GM19324 (cell line): ENCODE measurements around the gene SFT2D3.

Experiments used
- ATAC-seq: cut with Tn5 transposase; IDR thresholded peaks from one replicate; pipeline ENCODE4 v1.9.1; 2021; ENCODE audit warnings: mild to moderate bottlenecking, moderate library complexity; ENCODE audit not compliant: unreplicated experiment, low FRiP score

The SFT2D3 gene, protein sequence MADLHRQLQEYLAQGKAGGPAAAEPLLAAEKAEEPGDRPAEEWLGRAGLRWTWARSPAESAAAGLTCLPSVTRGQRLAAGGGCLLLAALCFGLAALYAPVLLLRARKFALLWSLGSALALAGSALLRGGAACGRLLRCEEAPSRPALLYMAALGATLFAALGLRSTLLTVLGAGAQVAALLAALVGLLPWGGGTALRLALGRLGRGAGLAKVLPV

DNA sequence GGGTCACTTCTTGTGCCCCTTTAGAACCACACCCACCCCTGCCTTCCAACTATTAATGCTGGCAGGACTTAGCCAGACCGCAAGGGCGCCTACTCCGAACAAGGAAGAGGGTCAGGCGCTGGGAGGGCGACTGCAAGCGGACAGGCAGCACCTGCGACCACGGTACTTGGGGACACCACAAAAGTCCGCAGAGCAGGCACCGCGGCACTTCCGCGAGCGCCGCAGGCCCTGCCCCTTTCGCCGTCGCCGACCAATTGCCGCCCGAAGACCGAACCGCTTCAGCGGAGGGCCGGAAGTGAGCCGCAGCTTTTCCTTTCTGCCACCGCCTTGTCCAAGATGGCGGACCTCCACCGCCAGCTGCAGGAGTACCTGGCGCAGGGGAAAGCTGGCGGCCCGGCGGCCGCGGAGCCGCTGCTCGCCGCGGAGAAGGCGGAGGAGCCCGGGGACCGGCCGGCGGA lies at the start of gene SFT2D3:
Gene SFT2D3 (plus strand): TSS at position 305 of the 458 bp plus-strand sequence. CDS start 32 bp downstream, at position 337.
- ATAC-seq, result peak; percentile 73

DNA sequence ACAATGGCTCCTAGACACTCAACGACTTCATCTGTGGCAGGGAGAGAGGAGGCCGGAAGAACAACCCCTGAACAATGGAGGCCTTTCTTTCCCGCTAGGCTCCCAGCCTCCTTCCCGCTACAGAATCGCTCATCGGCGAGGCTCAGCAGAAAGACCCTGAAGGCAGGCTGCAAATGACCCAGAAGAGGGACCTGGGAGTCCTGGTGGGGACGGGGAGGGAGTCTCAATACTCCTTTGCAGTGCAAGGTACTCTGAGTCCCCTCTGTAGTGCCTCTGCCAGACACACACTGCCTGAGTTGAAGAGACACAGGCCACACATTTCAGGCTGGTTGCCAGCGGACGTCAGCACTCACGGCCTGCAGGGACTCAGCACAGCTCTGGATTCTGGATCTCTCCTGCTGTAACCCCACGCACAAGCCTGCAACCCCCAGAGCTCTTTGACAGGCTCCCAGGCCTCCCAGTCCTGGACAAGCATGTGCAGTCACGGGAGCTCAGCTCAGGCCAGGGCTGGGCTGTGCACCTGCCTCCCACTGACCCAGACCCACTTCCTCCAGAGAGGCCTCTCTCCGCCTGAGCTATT lies 49.2 kb upstream of the SFT2D3 start:
- ATAC-seq, result no peak

DNA sequence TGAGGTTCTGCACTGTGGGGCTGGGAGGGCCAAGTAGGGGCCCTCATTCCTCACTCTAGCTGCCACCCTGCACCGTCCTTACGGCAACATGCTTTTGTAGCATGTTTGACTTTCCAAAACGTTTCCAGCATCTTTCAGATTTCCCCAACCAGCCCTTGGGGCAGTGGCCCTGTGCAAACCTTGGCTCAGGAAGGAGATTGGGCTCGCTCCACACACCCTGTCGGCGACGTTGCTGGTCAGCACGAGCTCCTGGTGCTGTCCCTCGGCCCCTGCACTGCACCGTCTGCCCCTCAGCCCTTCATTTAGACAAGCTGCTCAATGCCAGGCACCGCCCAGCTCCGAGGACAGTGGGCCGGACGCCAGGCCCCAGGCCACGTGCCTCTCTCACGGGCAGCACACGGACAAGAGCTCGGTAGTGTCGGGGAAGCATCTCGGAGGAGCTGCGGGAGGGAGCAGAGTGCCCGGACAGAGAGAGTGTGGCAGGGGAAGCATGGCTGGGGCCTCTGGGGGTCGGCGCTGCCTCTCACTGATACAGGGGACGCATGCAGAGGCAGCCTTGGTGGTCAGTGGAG lies 48.4 kb upstream of the SFT2D3 start:
- no peak for ATAC-seq

DNA sequence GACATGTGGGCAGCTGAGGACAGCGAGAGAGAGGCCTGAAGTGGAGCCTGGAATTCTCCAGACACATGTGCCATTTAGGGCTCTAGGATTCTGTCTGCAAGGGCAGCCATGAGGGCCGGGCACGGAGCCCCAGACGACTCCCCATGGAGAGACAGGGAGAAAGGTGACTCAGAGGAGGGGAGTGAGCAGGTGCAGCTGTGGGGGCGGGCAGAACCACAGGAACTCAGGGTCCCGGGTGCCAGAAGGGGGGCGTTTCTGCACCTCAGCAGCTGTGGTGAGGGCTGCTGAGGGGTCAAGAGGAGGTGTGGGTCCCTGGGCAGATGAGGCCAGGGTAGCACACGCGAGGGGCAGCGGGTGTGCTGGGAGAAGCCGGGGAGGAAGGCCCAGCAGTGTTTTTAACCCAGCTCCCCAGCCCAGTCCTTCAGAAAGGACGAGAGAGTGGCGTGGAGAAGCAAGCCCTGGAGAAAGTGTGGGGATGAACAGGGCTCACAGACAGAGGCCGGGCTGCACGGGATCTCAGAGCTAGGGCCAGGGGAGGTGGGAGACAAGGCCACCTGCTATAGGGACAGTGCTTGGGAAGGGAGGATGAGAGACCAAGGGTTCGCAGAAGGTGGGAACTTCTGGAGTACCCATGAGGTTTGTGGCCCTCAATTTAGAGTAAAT lies 47.7 kb upstream of the SFT2D3 start:
- ATAC-seq, result no peak

DNA sequence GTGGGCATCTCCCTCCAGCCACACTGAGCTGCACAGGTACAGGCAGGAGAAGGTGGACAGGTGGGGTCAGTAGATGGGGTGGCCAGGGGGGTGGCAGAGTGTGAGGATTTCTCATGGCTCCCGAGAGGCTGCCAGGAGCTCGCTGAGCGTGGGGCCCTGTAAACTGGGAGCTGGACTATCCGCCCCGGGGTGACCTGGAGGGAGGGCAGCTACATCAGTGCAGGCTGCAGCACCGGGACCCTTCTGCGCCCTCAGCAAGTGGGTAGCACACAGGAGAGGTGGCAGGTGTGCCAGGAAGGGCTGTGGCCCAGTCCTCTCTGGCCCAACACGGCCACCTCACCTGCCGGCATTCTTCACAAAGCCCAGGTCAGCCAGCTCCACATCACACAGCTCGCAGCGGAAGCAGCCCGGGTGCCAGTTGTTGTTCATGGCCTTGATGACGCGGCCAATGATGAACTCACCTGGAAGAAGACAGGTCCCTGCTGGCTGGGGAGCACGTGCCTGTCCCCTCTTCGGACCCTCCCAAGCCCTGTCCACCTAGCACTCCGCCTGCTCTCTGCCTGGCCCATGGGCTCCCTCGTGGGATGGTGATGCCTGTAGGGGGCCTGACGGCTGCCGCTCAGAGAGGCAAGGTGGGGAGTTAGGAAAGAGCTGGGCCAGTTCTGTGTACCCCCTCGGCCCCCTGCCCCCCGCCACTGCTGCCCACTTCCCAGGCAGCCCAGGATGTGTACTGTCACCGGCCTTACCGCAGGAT lies 47.0 kb upstream of the SFT2D3 start:
- no peak for ATAC-seq

DNA sequence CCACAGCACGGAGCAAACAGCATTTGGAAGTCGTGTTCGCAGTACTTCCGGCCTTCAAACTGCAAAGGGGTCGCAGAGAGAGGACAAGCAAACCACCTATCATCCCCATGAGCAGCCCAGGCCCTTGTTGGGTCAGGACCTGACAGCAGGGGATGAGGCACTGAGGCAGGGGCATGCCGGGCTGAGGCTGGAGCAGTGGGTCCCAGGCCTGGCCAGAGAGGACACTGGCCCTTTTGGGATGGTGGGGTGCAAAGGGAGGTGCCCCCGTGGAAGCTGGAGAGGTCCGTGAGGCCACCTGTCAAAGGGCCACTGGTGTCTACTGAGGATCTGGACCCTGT lies 46.5 kb upstream of the SFT2D3 start:
- no peak for ATAC-seq

DNA sequence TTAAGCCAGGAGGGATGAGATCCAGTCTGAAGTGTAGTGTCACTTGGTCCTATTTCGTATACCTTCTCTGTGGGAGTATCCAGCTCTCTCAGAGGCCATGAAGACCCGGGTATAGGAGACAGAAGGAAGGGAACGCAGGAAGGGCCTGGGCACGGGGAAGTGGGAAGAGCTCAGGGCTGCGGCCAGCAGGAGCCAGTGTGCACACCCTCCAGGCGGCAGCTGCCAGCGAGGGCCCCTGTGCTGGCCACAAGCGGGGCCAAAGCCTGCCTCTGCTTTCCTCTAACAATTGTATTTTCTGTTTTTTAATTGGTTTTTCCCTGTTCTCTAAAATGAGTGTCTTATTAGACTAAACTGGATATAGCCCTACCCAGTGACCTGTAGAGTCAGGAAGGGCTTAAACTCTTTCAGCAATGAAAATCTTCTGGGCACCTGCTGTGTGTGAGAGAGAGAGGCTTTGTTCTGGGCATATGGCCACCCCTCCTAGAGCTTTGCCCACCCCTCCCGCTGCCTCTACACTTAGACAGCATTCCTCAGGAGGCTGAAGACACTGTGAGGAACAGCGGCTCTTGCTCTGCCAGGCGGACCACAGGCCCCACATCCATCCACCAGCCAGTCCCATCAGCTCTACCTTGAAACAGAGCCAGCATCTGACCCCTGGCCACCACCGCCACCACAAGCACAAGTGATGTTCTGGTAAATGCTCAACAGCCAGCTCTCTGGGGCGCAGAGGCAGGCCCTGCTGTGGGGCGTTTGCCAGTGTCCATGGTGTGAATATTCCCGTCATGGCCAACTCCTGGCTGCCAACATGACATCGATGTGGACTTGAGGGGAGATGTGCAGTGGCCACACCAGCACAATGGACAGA lies 45.9 kb upstream of the SFT2D3 start:
- ATAC-seq, result no peak

DNA sequence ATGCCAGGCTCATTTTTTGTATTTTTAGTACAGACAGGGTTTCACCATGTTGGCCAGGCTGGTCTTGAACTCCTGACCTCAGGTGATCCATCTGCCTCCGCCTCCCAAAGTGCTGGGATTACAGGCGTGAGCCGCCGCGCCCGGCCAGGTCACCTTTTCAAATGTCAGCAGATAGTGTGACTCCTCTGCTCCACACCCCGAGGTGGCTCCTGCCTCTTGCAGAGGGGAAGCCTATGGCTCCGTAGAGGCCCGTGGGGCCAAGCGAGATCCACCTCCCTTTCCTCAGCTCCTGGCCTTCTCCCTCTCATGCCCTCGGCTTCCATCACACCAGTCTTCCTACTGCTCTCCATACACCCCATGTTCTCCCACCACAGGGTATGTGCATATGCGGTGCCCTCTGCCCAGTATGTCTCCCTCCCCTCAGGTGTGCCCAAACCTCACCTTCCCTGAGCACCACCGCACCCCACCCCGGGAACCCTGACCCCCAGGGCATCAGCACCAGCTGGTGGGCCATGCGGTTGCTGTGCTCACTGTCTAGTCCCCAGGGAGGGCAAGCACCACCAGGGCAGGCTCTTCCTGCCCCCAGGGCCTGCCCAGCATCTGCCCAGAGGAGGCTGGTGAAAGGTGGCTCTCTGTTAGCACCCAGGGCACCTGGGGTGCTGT lies 44.6 kb upstream of the SFT2D3 start:
- ATAC-seq, result no peak

DNA sequence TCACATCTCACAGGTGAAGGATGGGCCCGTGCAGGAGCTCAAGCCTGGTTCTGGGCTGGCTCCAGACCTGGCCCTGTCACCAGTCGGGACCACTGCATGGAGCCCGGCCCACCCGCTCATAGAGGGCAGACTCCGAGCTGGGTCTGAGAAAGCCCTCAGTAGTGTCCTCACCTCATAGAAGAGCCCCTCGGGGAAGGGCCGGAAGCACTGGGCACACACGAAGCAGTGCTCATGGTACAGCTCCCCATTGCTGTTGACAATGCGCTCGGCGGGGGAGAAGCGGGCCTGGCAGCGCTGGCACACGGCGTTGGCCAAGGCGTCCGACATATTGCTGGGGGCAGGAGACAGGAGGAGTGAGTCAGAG lies 44.1 kb upstream of the SFT2D3 start:
- no peak for ATAC-seq

DNA sequence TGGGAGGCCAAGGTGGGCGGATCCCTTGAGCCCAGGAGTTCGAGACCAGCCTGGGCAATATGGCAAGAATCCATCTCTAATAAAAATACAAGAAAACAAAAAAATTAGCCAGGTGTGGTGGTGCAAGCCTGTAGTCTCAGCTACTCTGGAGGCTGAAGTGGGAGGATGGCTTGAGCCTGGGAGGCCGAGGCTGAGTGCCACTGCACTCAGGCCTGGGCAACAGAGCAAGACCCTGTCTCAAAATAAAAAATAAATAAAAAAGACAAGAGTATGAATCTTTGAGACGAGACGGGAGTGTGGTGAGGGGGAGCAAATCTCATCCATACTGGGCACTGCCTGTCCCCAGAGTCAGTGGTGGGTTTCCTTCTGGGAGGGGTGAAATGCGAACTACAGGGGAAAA lies 43.2 kb upstream of the SFT2D3 start:
- ATAC-seq, result no peak

DNA sequence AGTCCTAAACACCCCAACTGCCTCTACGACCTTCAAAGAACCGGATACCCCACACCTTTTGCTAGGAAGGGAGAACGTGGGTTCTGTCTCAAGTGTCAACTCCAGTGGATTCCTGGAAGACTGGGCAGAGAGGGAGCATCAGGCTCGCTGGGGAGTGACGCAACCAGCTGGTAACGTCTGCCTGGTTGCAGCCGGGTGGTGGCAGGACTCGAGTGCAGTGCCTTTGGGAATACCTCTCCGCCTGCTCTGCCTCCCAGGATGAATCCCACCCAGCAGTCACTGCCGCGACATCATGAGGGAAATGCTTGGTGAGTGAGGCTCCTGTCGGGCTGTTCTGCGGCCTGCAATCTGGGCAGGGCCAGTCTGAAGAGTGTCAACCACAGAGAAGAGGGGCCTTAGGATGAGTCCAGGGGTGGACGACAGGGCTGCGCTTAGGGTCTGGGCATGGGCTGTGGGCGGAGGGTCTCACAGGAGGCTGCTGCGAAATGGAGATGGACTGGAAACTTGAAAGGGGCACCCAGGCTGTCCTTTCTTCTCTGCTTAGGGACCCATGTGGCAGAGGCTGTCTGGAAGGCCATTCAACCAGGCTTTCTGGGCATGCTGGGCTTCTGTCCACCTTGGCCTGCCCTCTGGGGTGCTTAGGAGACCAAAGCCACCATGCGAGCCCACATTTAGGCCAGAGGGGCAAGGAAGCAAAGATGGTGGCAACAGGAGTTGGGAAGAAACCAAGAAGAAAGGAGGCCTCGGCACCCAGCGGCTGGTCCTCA lies 42.5 kb upstream of the SFT2D3 start:
- no peak for ATAC-seq

DNA sequence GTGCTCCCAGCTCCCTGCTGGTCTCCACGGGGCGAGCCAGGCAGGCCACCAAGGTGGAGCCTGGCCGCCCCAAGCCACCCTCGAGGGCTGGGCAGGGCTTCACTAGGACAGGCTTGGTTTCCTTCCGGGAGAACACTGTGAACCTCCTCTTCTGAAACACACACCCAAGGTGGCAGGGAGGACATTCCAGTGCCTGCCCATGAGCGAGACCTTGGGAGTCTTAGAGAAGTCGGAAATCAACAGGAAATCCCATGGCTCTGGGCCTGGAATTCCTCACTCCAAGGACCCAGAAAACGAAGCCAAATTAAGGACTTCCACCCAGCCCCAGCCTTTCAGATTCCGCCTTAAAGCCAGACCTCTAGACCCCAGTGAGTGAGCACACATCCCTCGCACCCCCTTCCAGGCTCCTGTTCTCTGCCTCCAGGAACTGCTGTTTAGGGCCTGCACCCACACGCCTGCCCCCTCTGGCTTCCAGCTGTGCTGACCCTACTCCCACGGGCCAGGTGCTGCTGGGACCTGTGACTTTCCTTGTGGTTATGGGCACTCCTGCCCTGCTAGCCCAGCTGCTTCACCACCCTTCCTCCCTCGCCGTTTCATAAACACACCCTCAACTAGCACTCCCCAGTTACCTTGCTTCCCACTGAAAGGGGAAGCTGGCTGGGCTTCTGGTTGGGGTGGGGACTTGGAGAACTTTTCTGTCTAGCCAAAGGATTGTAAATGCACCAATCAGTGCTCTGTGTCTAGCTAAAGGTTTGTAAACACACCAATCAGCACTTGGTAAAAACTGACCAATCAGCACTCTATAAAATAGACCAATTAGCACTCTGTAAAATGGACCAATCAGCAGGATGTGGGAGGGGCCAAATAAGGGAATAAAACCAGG lies 41.6 kb upstream of the SFT2D3 start:
- ATAC-seq, result no peak

DNA sequence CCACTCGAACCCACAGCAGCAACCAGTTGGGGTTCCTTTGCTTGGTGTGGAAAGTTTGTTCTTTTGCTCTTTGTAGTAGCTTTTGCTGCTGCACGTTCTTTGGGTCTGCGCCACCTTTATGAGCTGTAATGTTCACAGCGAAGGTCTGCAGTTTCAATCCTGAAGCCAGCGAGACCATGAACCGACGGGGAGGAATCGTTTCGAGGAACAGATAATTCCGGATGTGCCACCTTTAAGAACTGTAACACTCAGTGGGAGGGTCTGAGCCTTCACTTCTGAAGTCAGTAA lies 41.1 kb upstream of the SFT2D3 start:
- ATAC-seq, result no peak

DNA sequence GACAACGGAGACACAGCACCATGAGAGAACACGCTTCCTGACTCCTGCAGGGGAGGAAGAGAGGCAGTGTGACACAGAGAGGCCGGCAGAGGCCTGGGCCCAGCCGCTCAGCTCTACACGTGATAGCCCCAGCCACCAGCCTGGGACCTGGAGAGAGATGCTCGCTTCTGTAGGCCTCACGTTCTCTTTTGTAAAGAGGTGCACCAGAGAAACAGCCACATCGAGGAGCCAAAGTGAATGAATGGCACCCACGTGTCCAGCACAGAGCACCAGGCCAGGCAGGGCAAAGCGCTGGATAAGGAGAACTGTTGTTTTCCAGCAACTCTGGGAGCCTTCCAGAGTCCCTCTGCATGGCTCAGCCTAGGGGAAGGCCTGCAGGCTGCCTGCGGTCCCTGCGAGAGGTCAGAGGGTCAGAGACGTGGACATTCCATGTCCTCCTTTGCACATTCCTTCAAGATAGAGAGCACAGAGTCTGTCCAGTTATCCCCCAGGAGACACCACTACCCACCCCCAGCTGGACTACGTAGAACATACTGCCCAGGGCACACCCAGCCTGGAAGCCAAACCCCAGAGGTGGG lies 40.1 kb upstream of the SFT2D3 start:
- no peak for ATAC-seq

DNA sequence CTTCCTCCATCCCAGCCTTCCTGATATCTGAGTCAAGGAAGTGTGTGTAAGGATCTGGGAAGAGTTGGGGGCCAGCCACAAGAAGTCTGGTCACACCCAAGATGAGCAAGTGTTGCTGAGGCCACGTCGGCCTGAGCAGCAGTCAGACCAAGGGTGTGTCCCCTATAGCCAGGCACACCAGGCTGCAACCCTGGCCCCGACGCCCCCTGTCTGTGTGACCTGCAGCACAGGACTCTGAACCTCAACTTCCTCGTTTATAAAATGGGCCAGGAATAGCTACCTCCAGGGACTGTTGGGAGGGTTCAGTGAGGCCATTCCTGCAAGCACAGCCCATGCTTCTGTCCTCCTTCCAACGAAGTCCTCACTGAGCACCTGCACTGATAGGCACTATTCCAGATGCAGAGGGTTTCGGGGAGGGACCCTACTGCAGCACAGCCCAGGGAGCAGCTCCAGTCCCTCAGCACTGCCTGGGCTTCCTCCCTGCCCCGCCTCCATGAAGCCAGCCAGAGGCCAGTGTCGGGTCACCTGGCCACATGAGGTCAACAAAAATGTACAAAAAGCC lies 39.3 kb upstream of the SFT2D3 start:
- no peak for ATAC-seq

DNA sequence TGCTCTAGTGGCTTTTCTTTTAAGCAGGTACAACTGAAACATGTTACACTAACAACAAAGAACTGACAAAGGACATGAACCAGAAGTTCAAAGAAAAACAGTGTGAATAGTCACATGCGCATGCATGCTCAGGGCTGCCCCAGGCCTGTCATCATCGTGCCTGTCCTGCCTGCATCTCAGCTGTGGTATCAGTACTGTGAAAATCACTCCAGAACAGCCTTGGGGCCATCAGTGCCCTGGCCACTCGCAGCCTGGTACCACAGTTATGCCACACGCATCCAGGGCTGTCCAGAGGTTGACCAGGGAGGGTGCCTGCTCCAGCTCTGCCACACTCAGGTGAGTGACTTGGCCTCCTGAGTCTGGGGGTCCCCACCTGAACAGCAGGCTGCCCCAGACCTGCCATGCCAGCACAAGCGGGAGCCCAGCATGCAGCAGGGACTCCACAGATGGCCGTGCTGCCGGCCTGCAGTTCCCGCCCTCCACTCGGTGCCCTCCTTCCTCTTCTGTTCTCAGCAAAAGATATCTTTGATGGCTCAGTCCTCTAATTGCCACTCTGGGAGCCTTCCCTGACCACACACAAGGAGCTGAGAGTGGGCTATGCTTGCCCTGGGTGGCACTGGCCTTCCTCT lies 38.2 kb upstream of the SFT2D3 start:
- no peak for ATAC-seq

DNA sequence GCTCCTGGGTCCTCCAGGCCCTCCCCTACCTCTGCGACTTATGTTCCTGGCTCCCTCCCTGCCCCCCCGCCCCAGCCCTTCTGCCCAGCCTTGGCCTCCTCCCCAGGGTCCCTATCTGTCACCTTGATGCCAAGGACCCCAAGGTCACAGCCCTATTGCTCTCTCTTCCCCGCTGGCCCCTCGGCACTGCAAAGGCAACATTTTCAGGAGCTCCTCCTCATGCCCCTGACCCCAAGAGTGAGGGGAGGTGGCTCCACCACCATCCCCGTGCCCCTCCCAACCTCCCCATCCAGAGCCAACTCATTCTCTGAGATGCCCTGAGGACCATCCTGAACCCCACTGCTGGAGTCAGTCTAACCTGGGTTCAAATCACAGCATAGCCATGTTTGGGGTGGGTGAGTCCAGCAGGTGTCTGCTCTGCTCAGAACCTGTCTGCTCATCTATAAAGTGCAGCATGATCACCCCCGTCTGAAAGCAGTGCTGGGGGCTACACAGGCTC lies 37.7 kb upstream of the SFT2D3 start:
- ATAC-seq, result no peak
